ENCODE data around the gene BMPR1A. TPM values are rescaled to one million over a fixed set of nuclear protein-coding genes. Genes with fewer than 3 reads are reported as not detected.
"Not testable (repeated sequence)": the region's sequence is repeated elsewhere in the genome, so short reads cannot be mapped to it uniquely, and the experiment has no call there.

Gene BMPR1A
- total RNA-seq, 1 donor from 2014 or later = 0.51 TPM

- peak; percentile 76 for DNase-seq
Observed at GRCh38 chr10:86971232-86971991, 215.0 kb downstream of the BMPR1A start.

GRCh38 chr10:86972613-86973380 is 216.4 kb downstream of the BMPR1A start:
- DNase-seq = no peak

- no peak for DNase-seq
Observed at GRCh38 chr10:86974484-86974883, 218.1 kb downstream of the BMPR1A start.

DNA sequence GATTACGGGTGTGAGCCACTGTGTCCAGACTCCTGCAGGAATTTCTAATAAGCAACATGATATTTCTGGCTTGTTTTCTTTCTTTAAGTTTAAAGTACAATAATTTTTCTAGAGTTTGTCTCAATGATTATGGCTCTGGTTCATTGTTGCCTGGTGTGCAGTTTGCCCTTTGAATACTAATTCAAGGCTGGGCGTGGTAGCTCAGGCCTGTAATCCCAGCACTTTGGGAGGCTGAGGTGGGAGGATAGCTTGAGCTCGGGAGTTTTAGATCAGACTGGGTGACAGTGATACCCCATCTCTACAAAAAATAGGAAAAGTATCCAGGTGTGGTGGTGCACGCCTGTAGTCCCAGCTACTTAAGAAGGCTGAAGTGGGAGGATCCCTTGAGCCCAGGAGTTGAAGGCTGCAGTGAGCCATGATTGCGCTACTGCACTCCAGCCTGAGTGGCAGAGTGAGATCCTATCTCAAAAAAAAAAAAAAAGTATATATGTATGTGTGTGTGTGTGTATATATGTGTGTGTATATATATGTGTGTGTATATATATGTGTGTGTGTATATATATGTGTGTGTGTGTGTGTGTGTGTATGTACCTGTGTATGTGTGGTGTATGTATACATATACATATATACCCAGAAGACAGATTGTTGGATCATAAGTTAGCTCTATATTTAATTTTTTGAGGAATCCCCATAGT is 220.1 kb downstream of the BMPR1A start:
- no peak for DNase-seq

DNA sequence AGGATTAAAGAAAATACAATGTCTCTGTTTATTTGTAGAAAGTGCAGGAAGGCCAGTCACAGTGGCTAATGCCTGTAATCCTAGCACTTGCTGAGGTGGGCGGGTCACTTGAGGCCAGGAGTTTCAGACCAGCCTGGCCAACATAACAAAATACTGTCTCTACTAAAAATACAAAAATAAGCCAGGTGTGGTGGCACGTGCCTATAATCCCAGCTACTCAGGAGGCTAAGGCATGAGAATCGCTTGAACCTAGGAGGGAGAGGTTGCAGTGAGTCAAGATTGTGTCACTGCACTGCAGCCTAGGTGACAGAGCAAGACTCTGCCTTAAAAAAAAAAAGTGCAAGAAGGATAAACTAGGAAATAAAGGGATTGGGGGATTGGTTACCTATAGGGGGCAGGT is 222.0 kb downstream of the BMPR1A start:
- DNase-seq = not testable (repeated sequence)

DNA sequence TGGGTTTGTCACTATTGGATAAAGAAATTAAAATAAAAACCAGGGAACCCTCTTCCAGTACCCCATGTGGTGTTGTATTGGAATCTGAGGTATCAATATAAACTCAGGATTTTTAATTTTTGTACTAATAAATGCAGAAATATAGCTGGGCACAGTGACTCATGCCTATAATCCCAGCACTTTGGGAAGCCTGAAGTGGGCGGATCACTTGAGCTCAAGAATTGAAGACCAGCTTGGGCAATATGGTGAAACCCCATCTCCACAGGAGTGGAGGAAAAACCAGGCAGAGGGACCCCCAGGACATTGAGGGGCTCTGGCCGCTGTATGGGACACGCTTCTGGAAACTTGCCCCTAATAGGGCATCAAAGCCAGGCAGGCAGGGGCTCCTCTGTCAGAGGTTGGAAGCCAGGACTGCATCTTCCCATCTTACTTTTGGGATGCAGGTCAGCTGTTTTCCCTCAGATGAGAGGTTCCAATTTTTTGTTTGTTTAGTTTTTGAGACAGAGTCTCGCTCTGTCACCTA is 222.9 kb downstream of the BMPR1A start:
- DNase-seq = no peak

GRCh38 chr10:86979977-86980448 is 223.6 kb downstream of the BMPR1A start:
- DNase-seq = no peak

GRCh38 chr10:86981020-86981419 is 224.6 kb downstream of the BMPR1A start:
- not testable (repeated sequence) for DNase-seq

DNA sequence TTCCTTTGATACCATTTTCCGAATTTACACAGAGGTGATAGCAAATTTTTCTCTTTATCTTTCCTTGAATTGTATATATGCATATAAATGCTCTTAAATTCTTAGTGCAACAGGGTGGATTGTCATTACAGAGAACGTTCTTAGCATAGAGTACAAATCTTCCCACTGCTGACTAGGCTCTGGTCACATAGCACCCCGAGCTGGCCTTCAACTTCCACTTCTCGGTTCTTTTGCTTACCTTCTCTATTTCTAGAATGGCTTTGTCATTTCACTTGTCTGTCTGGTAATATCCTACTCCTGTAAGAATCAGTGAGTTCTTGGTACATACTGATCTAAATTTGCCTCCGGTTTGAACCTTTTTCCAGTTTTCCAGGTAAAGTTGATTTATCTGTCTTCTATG is 225.3 kb downstream of the BMPR1A start:
- DNase-seq = no peak

Other genes starting within 250 kb of the BMPR1A start
- gene WAPL, start 234.8 kb upstream of the BMPR1A start, total RNA-seq = 46.5 and 62.3 TPM in 2 replicates
- not detected in 2 replicates for gene OPN4, start 102.1 kb upstream of the BMPR1A start, total RNA-seq
- not detected in 2 replicates for gene LDB3, start 88.1 kb upstream of the BMPR1A start, total RNA-seq
- 465 and 483 TPM in 2 replicates for gene MMRN2, start 201.0 kb downstream of the BMPR1A start, total RNA-seq
- gene SNCG, start 202.0 kb downstream of the BMPR1A start, total RNA-seq = 111 and 117 TPM in 2 replicates
- 12.8 and 23.8 TPM in 2 replicates for gene ADIRF, start 211.9 kb downstream of the BMPR1A start, total RNA-seq

Measured in dermis blood vessel endothelial cell (primary cell).